ENCODE measurements around the gene PGC.

The PGC gene

DNA sequence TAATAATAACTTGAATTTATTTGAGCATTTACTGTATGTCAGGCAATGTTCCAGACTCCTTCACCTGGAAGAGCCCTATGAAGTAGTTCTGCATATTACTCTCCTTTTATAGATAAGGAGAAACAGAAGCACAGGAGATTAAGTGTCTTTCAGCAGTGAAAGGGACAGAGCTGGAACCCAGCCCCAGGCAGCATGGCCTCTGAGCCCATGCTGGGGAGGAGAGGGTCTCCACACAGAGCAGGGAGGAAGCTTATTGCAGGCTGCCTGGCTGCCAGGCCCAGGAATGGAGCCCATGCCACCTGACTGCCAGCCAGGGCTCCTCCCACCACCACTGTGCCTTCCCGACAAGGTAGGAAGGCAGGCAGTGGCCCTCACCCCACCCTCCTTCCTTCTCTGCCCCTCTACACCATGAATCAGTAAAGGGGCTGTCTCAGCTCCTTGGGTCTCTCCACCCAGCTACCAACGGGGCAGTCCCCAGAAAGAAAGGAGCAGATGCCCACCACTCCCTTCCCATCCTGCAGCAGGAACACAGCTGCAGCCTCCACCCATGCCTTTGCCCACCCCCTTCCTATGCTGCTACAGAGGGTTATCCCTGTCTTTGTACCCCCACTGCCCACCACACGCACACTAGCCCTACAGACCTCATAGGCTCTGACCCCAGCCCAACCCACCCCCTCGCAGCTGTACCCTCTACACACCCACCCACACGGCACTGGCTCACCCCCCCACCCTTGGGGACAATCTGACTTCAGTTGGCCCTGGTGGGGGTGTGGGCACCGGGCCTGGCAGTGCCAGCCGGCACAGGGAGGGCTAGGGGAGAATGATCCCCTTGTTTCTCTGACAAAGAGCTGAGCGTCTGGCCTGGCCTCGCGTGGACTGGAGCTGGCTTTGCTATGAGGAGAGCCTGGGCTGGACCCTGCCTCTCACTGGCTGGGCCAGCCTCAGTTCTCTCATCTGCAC is 53.6 kb downstream of the PGC start:
- no peak for DNase-seq

DNA sequence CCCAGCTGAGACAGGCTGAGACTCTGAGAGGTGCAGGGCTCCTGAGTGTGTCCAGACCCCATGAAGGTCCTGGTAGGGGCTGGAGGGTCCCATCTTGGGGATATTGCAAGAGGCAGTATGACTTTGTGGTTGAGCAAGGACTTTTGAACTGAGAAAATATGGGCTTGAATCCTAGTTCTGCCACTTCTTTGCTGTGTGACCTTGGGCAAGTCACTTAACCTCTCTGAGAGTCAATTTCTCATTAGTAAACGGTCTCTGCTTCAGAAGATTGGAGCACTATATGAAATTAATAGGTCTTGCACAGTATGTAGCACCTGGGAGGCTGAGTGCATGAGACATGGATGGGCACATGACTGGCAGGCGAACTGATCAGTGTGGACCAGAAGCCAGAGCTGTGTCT is 54.5 kb downstream of the PGC start:
- no peak for DNase-seq

DNA sequence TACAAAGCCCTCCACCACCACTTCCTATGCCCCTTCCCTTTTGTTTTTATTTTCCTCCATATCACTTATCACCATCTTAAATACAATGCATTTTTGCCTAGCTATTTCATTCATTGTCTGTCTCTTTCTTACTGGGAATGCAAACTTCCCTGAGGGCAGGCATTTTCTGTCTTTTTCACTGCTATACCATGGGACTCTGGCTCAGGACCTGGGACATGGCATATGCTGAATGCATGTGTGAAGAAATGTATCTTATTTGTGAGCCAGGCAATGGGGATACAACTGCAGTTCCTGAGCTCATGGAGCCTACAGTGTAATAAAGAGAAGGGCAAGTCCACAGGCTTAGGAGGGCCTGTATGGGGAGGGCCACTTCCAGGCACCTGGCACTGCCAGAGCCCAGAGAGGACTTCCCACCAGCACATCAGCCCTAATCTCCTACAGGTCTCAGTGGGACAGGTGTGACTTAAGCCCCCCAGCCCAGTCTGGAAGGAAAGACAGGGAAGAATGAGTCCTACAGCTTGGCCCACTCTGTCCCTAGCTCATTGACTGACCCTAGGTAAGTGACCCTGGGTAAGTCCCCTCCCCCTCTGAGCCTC is 55.0 kb downstream of the PGC start:
- DNase-seq = no peak

DNA sequence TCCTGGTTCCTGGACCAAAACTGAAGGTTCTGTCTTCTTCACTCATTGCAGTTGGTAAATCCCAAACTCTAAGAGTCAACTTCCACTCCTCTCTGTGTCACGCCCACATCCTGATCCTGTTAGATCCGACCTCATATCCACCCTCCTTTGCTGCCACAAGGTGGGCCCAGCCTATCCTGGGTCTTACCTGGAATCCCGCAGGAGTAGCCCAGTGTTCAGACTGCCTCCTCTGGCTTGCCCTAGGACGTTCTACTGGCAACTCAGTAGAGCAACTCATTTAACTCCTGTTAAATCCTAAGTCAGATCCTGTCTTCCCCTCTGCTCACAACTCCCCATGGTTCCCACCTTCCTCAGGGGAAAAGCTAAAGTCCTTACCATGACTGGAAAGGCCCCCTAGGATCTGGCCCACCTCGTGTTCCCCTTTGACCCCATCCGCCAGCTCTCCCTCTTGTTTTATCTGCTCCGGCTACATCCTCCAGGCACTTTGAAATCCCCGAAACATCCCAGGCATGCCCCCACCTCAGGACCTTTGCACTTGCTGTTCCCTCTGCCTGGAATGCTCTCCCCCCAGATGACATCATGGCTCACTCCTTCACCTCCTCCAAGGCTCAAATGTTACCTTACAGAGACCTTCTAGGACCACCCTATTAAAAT is 55.6 kb downstream of the PGC start:
- DNase-seq = no peak

DNA sequence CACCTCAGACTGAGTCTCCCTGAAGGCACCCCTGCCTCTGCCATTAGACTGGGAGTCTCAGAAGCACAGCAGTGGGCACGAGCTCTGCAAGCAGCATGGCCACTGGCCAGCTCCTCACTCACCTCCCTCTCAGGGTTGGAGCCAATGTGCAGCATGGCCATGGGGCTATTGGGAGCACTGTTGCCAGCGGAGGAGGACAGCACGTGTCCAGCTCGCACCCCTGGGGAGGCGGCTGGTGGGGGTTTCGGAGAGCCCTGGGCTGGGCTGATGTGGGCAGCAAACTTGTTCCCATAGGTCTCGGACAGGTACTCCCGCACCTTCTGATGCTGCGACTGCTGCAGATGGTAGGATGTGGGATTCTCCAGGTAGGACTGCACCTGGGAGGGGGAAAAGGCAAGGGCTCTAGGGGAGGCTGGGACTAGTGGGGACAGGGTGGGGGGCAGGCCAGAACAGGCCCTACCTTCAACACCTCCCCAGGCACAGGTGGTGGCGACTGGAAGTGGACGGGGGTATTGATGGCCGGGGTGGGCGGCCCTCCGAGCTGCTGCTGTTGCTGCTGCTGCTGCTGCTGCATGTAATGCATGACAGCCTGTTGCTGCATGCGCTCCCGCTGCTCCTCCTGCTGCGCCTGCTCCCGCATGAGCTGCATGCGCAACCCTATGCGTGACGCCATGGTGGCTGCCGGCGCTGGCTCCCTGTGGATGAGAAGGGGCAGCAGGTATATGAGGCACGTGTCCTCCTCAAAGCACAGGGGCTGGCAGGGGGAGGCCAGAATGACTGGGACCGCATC is 56.5 kb downstream of the PGC start:
- no peak for DNase-seq

DNA sequence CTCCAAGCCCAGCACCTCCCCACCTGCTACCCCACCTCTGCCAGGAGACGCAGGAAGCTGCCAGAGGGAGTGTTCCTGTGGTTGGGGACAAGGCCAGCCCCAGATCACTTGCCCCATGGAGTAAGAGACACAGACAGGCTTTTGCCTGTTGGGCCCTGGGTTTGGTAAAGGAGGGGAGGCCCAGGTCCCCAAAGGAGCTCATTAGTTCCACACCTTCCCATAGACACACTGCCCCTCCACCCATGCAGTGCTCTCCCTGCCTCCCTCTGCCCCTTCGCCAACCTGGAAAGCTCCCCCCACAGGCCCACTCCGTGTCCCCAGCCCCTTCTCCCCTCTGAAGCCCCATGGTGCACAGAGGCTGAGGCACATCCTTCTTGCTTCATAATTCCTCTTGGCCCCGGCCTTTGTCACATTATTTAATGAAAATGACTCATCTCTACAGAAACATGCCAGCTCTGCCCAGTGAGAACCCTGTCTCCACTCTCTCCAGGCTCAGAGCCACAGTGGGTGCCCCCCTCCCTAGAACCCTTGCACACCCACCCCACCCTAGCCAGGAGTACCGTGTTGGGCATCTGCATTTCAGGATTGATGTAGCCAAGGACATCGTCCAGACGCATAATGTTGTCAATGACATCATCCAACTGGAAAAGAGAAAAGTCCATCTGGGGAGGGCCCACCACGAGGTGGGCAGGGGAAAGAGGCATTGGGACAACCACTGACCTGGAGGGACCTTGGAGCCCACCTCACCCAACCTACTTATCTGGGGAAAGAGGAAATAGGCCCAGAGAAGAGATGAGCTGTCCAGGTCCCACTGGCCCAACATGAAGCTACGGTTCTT is 57.8 kb downstream of the PGC start:
- DNase-seq = no peak

DNA sequence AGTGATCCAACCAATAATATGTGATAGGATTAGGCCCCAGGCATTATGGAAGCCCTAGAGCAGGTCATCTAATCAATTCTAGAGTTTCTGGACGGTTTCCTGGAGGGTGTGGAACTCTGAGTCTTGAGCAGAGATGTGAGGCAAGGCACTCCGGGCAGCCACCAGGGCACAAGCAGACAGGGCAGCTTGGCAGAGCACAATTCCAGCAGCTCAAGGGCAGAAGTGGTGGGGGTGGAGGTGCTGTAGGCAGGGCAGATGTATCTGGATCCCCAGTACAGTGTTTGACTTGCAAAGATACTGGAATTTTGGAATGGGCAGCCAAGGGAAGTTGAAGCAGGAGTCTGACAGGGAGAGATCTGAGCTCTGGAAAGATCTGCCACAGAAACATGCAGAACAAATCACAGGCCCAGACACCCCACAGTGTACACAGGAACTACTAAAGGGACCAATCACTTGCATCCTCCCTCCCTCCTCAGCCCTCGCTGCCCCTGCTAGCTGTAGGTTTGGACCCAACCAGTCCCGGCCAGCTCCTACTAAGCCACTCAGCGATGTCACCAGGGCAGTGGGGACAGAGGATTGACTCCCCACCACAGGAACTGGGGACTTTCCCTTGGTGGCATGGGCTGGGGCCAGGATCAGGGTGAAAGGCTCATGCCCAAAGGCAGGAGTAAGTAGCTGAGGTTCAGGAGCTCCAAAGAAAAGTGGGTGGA is 58.8 kb downstream of the PGC start:
- DNase-seq = no peak

DNA sequence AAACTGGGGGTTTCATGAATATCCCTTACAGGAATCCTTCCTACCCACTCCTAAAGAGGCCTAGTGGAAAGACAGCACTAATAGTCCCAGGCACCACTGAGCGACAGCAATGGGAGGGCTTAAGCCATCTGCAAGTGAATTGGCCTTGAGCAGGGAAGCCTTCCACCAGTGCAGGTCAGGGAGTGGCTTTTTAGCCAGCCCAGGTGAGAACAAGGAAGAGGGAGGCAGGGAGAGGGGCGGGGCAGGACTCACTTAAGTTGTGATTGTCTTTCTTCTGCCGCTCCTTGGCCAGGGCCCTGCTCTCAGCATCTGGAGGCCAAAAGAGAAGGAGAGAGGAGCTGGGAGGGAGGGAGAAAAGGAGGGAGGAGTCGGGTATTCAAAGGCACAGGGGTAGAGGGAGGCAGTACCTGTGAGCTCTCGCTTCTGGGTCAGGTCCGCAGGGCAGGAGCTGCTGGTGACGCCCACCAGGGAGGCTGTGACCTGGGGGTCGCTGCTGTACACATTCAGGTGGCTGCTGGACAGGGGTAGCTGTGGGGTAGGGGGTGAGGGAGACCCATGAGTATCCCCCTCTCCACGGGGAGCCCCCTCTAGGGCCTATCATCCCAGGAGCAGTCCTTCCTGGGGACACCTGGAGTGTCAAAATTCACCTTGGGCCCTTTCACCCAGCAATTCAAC is 59.6 kb downstream of the PGC start:
- no peak for DNase-seq
